K562 (cell line): ENCODE data around the gene CEP89.

Experiments
- ARID4B ChIP-seq: sonication (generic); formaldehyde crosslinking; IDR thresholded peaks from 2 replicates; pipeline ENCODE4 v1.8.0; 2022; ENCODE audit warnings: mild to moderate bottlenecking, missing genetic modification reagents
- KLF6 ChIP-seq: fragments of 250-450 bp; sonication (Bioruptor Pico); IDR thresholded peaks from 2 replicates; pipeline ENCODE4 v1.4.0; 2020; ENCODE audit warnings: mild to moderate bottlenecking, moderate library complexity, borderline replicate concordance
- MAFK ChIP-seq: IDR thresholded peaks from 2 replicates; pipeline ENCODE4 v1.6.1; 2011; ENCODE audit warnings: low read length, improper control_type of control experiment

GRCh38 chr19:32879741-32880140, 92.0 kb downstream of the CEP89 start:
- TF ChIP-seq KLF6 (CRISPR knock-in tag): no peak
- TF ChIP-seq MAFK: no peak
- no peak for TF ChIP-seq ARID4B (CRISPR knock-in tag)
